Measurements from ENCODE around the gene RPS3A. TPM values are rescaled to one million over a fixed set of nuclear protein-coding genes. Genes with fewer than 3 reads are reported as not detected.

Gene RPS3A
- total RNA-seq, 1 donor from 2014 or later: 1,077 TPM

DNA sequence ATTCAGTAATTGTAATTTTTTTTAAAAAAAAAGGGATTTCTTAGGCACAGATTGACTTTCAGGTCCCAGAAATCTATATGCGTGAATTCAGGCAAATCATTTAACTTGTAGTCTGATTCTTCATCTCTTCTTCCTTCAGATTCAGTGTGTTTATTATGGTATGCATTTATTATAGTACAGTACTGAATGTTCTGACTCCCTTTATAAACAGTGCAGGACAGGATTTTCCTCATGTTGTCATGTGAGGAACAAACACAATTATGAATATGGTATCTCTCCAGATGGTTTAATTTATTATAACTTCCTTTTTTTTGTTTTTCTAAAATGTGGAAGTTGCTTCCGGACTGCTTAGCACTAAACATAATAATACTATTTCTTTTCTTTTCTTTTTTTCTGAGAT is 54.2 kb downstream of the RPS3A start:
- Mint-ChIP-seq H3K36me3 (ENCODE audit: low read depth) (peaks cover 6% of the 10 kb centered on the region), H3K4me3 (ENCODE audit: unreplicated experiment) (no peak overlapping the region), H3K27ac (ENCODE audit: unreplicated experiment) (no peak overlapping the region), H3K4me1 (ENCODE audit: low read depth) (peaks cover 3% of the 10 kb centered on the region), H3K27me3 (ENCODE audit: low read depth) (no peaks in the 10 kb centered on the region), H3K9me3 (ENCODE audit: low read depth) (peaks cover 6% of the 10 kb centered on the region)
- TF ChIP-seq, protein P1, sequence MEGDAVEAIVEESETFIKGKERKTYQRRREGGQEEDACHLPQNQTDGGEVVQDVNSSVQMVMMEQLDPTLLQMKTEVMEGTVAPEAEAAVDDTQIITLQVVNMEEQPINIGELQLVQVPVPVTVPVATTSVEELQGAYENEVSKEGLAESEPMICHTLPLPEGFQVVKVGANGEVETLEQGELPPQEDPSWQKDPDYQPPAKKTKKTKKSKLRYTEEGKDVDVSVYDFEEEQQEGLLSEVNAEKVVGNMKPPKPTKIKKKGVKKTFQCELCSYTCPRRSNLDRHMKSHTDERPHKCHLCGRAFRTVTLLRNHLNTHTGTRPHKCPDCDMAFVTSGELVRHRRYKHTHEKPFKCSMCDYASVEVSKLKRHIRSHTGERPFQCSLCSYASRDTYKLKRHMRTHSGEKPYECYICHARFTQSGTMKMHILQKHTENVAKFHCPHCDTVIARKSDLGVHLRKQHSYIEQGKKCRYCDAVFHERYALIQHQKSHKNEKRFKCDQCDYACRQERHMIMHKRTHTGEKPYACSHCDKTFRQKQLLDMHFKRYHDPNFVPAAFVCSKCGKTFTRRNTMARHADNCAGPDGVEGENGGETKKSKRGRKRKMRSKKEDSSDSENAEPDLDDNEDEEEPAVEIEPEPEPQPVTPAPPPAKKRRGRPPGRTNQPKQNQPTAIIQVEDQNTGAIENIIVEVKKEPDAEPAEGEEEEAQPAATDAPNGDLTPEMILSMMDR (IDR thresholded peaks at IDR 0.05): no peak
- DNase-seq (ENCODE audit: low spot score): no peak

Other genes starting within 250 kb of the RPS3A start
- 19.7 to 41.9 TPM (median 25.1 TPM) in 3 replicates for gene LRBA, start 84.3 kb upstream of the RPS3A start, total RNA-seq
- not detected in 3 replicates for gene PRSS48, start 177.5 kb downstream of the RPS3A start, total RNA-seq
- gene SH3D19, start 226.0 kb downstream of the RPS3A start, total RNA-seq: 31.2 to 57.5 TPM (median 32.0 TPM) in 3 replicates